NB4 (cell line): Measurements from ENCODE around the gene NIBAN1.

Experiments
- DNase-seq: peaks from one replicate; pipeline ENCODE4 v3.0.0; 2010; ENCODE audit warnings: low read depth
- H3K4me3 ChIP-seq: one replicate; pipeline ENCODE4 v1.5.1; 2011; ENCODE audit warnings: mild to moderate bottlenecking, low read depth, low read length, moderate library complexity
- MYC ChIP-seq: IDR thresholded peaks from 2 replicates; pipeline ENCODE4 v1.6.1; 2011; ENCODE audit warnings: low read depth, low read length
- POLR2A ChIP-seq: IDR thresholded peaks from 2 replicates; pipeline ENCODE4 v1.6.1; 2011; ENCODE audit warnings: mild to moderate bottlenecking; ENCODE audit not compliant: insufficient read length; ENCODE audit errors: extremely low read depth
- TF ChIP-seq, protein P1 (sequence below): IDR thresholded peaks from one replicate; pipeline ENCODE4 v1.5.1; 2012; ENCODE audit warnings: low read depth, low read length
- TF ChIP-seq, protein P2 (sequence below): IDR thresholded peaks from 2 replicates; pipeline ENCODE4 v1.6.1; 2011; ENCODE audit warnings: low read depth, low read length

The NIBAN1 gene, protein sequence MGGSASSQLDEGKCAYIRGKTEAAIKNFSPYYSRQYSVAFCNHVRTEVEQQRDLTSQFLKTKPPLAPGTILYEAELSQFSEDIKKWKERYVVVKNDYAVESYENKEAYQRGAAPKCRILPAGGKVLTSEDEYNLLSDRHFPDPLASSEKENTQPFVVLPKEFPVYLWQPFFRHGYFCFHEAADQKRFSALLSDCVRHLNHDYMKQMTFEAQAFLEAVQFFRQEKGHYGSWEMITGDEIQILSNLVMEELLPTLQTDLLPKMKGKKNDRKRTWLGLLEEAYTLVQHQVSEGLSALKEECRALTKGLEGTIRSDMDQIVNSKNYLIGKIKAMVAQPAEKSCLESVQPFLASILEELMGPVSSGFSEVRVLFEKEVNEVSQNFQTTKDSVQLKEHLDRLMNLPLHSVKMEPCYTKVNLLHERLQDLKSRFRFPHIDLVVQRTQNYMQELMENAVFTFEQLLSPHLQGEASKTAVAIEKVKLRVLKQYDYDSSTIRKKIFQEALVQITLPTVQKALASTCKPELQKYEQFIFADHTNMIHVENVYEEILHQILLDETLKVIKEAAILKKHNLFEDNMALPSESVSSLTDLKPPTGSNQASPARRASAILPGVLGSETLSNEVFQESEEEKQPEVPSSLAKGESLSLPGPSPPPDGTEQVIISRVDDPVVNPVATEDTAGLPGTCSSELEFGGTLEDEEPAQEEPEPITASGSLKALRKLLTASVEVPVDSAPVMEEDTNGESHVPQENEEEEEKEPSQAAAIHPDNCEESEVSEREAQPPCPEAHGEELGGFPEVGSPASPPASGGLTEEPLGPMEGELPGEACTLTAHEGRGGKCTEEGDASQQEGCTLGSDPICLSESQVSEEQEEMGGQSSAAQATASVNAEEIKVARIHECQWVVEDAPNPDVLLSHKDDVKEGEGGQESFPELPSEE

DNA sequence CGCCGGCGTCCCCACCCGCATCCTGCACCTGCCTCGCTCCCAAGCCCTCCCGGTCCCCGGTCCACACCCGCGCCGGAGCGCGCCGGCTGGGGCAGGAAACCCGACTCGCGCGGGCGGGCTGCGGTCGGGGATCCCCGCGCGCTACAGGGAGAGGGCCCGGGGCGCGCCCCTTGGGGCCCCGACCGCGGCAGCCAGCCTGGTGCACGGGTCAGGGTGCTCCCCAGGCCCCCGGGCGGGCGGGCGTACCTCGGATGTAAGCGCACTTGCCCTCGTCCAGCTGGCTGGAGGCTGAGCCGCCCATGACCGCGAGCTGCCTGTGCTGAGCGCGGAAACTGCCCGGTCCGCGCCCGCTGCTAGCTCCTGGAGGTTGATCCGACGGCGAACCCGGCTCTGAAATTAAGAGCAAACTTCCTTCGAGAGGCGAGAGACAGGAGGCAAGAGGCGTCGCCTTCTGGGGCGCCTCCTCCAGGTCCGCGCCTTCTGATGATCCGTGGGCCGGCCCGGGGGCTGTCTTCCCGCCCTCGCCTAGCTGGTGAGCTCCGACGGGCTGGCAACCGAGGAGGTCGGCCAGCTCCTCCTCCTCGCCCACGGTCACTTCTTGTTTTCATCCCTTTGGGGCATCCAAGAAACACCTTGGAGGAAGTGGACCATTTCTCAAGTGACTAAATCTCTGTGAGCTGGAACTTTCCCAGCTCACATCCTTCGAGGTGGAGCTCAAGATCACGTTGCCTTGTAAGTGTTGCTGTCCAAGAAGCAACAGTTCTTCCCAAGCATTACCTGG, at the start of gene NIBAN1:
NIBAN1 (minus strand) TSS at position 453 of the 781 bp plus-strand sequence; CDS start at position 301, 152 bp downstream.
- H3K4me3 ChIP-seq, result peak within 1 kb of the TSS; percentile 76
- DNase-seq, result peak; percentile 86
- TF ChIP-seq, protein P1, sequence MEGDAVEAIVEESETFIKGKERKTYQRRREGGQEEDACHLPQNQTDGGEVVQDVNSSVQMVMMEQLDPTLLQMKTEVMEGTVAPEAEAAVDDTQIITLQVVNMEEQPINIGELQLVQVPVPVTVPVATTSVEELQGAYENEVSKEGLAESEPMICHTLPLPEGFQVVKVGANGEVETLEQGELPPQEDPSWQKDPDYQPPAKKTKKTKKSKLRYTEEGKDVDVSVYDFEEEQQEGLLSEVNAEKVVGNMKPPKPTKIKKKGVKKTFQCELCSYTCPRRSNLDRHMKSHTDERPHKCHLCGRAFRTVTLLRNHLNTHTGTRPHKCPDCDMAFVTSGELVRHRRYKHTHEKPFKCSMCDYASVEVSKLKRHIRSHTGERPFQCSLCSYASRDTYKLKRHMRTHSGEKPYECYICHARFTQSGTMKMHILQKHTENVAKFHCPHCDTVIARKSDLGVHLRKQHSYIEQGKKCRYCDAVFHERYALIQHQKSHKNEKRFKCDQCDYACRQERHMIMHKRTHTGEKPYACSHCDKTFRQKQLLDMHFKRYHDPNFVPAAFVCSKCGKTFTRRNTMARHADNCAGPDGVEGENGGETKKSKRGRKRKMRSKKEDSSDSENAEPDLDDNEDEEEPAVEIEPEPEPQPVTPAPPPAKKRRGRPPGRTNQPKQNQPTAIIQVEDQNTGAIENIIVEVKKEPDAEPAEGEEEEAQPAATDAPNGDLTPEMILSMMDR, result no peak
- TF ChIP-seq POLR2A (no peak), MYC (no peak)
- TF ChIP-seq, protein P2, sequence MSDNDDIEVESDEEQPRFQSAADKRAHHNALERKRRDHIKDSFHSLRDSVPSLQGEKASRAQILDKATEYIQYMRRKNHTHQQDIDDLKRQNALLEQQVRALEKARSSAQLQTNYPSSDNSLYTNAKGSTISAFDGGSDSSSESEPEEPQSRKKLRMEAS, result no peak

DNA sequence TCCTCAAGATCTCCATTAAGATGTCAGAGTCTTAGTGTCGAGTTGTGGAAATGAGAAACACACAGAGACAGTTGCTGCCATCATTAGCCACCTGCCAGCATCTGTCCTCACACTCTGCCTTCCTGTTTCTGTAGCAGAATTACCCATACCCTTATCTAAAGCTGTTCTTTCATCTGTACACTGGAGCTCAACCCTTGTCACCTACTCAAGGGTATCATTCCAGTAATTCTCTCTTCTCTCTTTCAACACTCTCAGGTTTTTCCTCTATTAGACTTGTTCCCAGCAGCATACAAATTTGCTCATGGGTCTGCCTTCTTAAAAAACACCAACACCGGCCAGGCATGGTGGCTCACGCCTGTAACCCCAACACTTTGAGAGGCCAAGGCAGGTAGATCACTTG, 43.7 kb upstream of the NIBAN1 start:
- DNase-seq, result peak; percentile 20
- no peak overlapping the region for H3K4me3 ChIP-seq
- TF ChIP-seq, protein P2, result no peak
- TF ChIP-seq MYC (no peak), POLR2A (no peak)
- TF ChIP-seq, protein P1, result no peak

DNA sequence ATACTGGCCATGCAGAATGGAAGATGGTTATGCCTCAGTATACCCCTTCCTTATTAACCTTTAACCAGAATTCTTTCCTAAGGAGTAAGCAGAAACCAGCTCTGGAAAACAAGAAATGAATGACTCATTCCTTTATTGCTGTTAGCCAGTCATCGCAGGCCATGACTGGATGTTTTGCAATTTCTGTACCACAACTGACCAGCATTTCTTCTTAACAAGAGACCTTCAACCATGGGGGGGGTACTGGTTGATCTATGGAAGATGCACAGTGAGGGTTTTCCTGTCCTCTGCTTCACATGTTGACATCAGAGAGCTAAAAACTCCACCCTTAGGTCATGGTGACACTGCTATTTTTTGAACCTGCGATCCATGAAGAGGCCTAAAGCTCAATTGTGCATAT, 43.0 kb upstream of the NIBAN1 start:
- TF ChIP-seq, protein P1, result no peak
- TF ChIP-seq, protein P2, result 0 out of 2 replicates have a peak, but pooled peaks have one; percentile 14
- DNase-seq, result peak; percentile 93
- no peak overlapping the region for H3K4me3 ChIP-seq

DNA sequence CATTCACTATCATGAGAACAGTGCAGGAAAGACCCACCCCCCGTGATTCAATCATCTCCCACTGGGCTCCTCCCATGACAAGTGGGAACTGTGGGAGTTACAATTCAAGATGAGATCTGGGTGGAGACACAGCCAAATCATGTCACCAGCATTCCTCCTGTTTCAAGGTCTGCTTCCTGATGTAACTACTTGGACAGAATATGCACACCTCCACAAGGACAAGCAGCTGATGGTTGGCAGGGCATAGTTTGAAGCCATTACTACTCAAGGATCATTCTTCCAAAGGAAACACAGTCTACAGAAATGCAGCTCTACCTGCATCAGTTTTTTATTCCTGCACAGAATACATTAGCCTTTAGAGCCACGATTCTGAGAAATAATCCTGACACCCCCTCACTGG, 42.6 kb upstream of the NIBAN1 start:
- DNase-seq, result peak; percentile 10

More for the DNA sequence above, 42.6 kb upstream of the NIBAN1 start:
- H3K4me3 ChIP-seq, result no peak overlapping the region
- TF ChIP-seq POLR2A, result no peak
- TF ChIP-seq, protein P1, result no peak
- TF ChIP-seq MYC, result no peak
- TF ChIP-seq, protein P2, result no peak
